Raji (cell line): ENCODE results near the gene SMIM24.

Experiments
- POLR2A ChIP-seq: IDR thresholded peaks from 2 replicates; pipeline ENCODE4 v1.6.1; 2011; ENCODE audit warnings: low read depth, low read length, control low read depth; ENCODE audit not compliant: insufficient read depth

Gene SMIM24

GRCh38 chr19:3492131-3492839 is 12.0 kb upstream of the SMIM24 start:
- no peak for TF ChIP-seq POLR2A

GRCh38 chr19:3491396-3492119 is 11.2 kb upstream of the SMIM24 start:
- TF ChIP-seq POLR2A: no peak

DNA sequence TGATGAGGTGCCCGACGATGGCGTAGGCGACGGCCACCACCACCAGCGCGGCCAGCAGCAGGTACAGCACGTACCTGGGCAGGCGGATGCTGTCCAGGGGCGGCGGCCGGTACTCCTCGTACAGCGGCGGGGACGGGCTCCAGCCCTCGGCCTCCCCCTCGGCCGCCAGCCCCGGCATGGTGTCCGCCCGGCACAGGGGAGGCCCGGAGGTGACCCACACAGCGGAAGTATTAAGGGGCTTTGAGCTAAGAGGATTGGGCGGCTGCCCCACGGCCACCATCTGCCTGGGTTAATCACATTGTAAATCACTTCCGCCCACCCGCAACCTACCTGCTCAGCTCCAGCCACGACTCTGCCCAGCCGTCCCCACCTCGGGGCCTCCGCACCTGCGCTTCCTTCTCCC is 2.9 kb upstream of the SMIM24 start, which contains the start of gene SMIM44:
TSS of gene SMIM44 (minus strand) at position 216 of the 403 bp plus-strand sequence. CDS start at position 178, 38 bp downstream.
- no peak for TF ChIP-seq POLR2A

GRCh38 chr19:3482507-3483225 is 2.3 kb upstream of the SMIM24 start:
- no peak for TF ChIP-seq POLR2A

DNA sequence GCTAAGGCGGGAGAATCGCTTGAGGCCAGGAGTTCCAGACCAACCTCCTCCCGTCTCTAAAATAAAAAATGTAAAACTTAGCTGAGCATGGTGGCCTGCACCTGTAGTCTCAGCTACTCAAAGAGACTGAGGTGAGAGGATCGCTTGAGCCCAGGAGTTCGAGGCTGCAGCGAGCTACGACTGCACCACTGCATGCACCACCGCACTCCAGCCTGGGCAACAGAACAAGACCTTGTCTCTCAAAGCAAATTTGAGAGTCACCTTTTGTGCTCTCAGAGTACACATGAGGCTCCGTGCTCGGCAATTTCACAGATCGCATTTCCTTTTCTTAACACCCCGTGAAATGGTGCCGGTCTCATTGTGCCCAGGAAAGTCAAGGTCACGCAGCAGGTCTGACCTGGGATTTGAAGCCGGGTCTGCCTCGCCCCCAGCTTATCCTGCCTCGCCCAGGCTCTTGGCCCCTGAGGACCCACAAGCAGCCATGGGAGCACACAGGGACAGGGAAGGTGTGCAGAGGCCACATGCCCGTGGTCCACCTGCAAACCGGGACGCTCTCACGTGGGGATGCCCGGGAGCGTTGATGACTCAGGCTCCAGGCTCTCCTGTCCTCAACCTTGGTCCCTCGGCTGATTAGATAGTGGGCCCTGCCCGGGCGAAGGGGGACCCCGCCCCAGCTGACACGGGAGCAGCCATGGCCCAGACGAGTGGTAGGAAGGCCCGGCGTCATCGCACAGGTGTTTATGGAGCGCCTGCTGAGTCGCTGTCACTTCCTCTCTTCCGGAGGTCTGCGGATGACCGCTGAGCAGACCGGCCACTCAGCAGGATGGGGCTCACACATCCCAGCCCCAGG is 1.1 kb upstream of the SMIM24 start:
- TF ChIP-seq POLR2A: no peak

DNA sequence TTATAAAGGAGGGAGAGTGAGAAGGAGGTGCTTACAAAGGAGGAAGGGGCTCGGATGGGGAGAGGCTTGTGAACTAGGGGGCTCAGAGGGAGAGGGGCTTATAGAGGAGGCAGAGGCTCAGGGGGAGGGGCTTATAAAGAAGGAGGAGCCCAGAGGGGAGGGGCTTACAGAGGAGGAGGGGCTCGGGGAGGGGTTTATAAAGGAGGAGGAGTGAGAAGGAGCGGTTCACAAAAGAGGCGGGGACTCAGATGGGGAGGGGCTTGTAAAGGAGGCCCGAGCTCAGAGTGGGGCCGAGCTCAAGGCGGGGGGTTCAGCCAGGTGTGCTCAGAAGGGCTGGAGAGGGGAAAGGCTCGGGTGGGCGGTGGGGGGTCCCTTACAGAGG is 500 bp downstream of the SMIM24 start:
- TF ChIP-seq POLR2A: no peak

DNA sequence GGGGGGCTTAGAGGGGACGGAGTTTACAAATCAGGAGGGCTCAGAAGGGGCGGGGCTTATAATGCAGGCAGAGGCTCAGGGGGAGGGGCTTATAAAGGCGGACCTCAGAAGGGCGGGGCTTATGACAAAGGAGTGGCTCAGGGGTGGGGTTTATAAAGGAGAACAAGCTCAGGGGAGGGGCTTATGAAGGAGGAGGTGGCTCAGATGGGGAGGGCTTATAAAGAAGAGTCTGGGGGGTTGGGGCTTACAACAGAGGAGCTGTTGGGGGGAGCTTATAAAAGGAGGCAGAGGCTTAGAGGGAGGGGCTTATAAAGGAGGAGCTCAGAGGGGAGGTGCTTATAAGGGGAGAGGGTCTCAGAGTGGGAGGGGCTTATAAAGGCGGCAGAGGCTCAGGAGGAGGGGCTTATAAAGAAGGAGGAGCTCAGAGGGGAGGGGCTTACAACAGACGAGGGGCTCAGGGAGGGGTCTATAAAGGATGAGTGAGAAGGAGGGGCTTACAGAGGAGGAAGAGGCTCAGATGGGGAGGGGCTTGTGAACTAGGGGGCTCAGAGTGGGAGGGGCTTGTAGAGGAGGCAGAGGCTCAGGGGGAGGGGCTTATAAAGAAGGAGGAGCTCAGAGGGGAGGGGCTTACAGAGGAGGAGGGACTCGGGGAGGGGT is 1.0 kb downstream of the SMIM24 start:
- TF ChIP-seq POLR2A: no peak

DNA sequence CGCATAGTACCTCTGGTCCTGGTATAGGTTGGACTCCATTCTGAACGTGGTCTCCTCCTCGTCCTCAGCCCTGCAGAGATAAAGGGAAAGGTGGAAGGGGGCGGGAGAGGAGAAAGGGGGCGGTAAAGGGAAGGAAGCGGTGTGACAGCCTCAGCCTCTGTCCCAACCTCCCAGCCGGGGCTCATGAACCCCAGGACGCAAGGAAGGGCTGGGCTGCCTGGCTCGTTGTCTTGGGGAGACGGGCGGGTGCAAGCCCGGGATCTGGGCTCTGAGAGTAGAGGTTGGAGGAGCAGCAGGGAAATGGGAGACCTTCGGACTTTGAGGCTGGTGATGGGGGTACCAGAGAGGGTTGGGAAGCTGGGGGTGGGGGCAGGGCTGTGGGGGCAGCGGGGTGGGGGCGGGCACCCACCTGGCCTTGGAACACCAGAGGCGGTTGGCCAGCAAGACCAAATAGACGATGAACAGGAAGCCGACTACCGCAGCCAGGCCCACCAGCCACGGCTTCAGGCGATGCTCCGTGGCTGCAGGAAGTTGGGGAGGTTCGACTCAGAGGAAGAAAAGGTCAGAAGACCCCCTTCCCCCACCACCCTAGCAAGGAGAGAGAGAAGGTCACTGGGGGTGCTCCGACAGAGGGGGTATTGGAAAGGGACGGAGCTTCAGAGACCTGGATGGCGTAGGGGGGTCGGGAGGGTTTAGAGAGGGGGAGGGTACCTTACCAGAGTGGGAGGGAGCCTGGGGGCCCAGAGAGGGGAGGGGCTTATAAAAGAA is 1.7 kb downstream of the SMIM24 start:
- no peak for TF ChIP-seq POLR2A

GRCh38 chr19:3477951-3478350 is 2.4 kb downstream of the SMIM24 start:
- no peak for TF ChIP-seq POLR2A

- TF ChIP-seq POLR2A: no peak
These were observed 2.8 kb downstream of the SMIM24 start for GRCh38 chr19:3477506-3477905.

DNA sequence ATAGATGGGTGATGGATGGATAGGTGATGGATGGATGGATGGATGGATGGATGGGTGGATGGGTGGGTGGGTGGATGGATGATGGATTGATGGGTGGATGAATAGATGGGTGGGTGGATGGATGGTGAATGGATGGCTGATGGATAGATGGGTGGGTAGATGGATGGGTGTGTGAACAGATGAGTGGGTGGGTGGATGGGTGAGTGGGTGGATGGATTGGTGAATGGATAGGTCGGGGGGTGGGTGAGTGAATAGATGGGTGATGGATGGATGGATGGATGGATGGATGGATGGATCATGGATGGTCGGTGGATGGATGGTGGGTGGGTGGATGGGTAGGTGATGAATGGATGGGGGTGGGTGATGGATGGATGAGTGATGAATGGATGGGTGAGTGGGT is 3.5 kb downstream of the SMIM24 start:
- no peak for TF ChIP-seq POLR2A

- TF ChIP-seq POLR2A: no peak
These were observed 4.9 kb downstream of the SMIM24 start for GRCh38 chr19:3475449-3475848.

DNA sequence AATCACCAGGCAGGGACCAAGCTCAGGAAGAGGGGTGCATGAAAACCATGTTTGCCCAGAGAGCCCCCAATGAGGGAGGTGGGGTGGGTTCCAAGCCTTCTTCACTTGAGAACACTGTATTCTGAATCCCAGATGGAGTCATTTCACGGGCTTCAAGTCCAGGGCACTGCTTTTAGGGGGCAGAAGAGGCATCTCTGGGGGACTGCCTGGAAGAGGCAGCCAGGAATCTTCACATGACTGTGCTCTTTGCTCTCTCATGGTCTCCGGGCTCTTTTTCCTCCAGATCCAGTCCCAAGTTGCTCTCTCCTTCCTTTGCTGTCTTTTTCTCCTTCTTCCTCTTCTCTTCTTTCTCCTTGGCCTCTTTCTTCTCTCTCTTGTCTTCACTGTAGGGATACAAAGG is 5.7 kb downstream of the SMIM24 start:
- TF ChIP-seq POLR2A: no peak

- TF ChIP-seq POLR2A: no peak
These were observed 6.3 kb downstream of the SMIM24 start for GRCh38 chr19:3474010-3474409.

GRCh38 chr19:3471954-3472655 is 8.2 kb downstream of the SMIM24 start:
- no peak for TF ChIP-seq POLR2A
